Fibroblast of villous mesenchyme (primary cell): ENCODE data around the gene DGKZ. TPM values are rescaled to one million over a fixed set of nuclear protein-coding genes. Genes with fewer than 3 reads are reported as not detected.

Experiments used
- DNase-seq: peaks from one replicate; pipeline ENCODE4 v3.0.0-alpha.2; 2010; ENCODE audit warnings: low read depth
- H3K4me3 ChIP-seq: 2 replicates; pipeline ENCODE4 v1.5.1; 2011; ENCODE audit warnings: low read depth, mild to moderate bottlenecking, low read length
- CTCF ChIP-seq: IDR thresholded peaks from 2 replicates; pipeline ENCODE4 v1.5.1; 2012; ENCODE audit warnings: low read depth, mild to moderate bottlenecking, low read length; ENCODE audit not compliant: insufficient read depth
- total RNA-seq: library from RNA; depleted of rRNA; stranded (reverse); fragments of >200 nt; gene quantifications from 2 replicates; pipeline ENCODE4 v1.2.3, GENCODE V29; 2012

The DGKZ gene
- total RNA-seq, 1 donor: 50.1 TPM

GRCh38 chr11:46389450-46390330 lies 42.4 kb downstream of the DGKZ start:
- H3K4me3 ChIP-seq: peak overlapping the region; percentile 63
- peak; percentile 73 for TF ChIP-seq CTCF
- DNase-seq: peak; percentile 62

- no peak for DNase-seq
- TF ChIP-seq CTCF: no peak
- no peak overlapping the region for H3K4me3 ChIP-seq
Measured at GRCh38 chr11:46390331-46391171, 43.3 kb downstream of the DGKZ start.

- no peak for DNase-seq
- peak overlapping the region; percentile 56 for H3K4me3 ChIP-seq
Measured at GRCh38 chr11:46391186-46391577, 43.9 kb downstream of the DGKZ start.

GRCh38 chr11:46391578-46392420 lies 44.5 kb downstream of the DGKZ start, which contains the start of gene CHRM4:
Gene CHRM4, minus strand, starts transcription at chr11:46391776. Its CDS starts 5,219 bp downstream, at chr11:46386557.
- peak within 1 kb of the TSS; percentile 56 for H3K4me3 ChIP-seq
- peak; percentile 64 for DNase-seq
- TF ChIP-seq CTCF: peak; percentile 46

More at GRCh38 chr11:46391186-46391577, 43.9 kb downstream of the DGKZ start:
- TF ChIP-seq CTCF: no peak

- peak overlapping the region; percentile 56 for H3K4me3 ChIP-seq
- DNase-seq: peak; percentile 83
- TF ChIP-seq CTCF: no peak
Measured at GRCh38 chr11:46392421-46393230, 45.4 kb downstream of the DGKZ start.
